Keratinocyte (primary cell): ENCODE results near the gene GRK5. TPM values are rescaled to one million over a fixed set of nuclear protein-coding genes. Genes with fewer than 3 reads are reported as not detected.

Source experiments
- DNase-seq: peaks from one replicate; pipeline ENCODE4 v3.0.0-alpha.2; 2011; ENCODE audit warnings: low read depth, missing footprints, low spot score
- FAIRE-seq: peaks from 2 replicates; lab custom pipeline; 2011; peaks lifted over from hg19 to GRCh38; lab: Jason Lieb, UNC
- H2AFZ ChIP-seq: 2 replicates; pipeline ENCODE4 v1.6.0; 2012; ENCODE audit warnings: low read length, control low read depth, inconsistent platforms; ENCODE audit not compliant: control insufficient read depth
- H3K27ac ChIP-seq: 2 replicates; pipeline ENCODE4 v1.5.1; 2011; ENCODE audit warnings: low read length; ENCODE audit not compliant: control insufficient read depth, insufficient read depth
- H3K27me3 ChIP-seq: 3 replicates; pipeline ENCODE4 v1.6.0; 2011; ENCODE audit warnings: low read length; ENCODE audit not compliant: control insufficient read depth, insufficient read depth; ENCODE audit errors: extremely low read depth
- H3K36me3 ChIP-seq, 2 experiments: 2 replicates in 1 of 2; 3 replicates in 1 of 2; pipeline ENCODE4 v1.5.1; 2011; ENCODE audit warnings: low read length in 2 of 2, mild to moderate bottlenecking in 1 of 2; ENCODE audit not compliant: control insufficient read depth in 2 of 2, insufficient read depth in 2 of 2; ENCODE audit errors: extremely low read depth in 1 of 2
- H3K4me1 ChIP-seq: 3 replicates; pipeline ENCODE4 v1.5.1; 2011; ENCODE audit warnings: low read length; ENCODE audit not compliant: control insufficient read depth, insufficient read depth; ENCODE audit errors: extremely low read depth
- H3K4me2 ChIP-seq: 3 replicates; pipeline ENCODE4 v1.6.0; 2011; ENCODE audit warnings: low read depth, low read length; ENCODE audit not compliant: control insufficient read depth, insufficient read depth; ENCODE audit errors: extremely low read depth
- H3K4me3 ChIP-seq, 3 experiments: fragments of 200-600 bp in 1 of 3; sonication (generic) in 1 of 3; 2 replicates in 2 of 3; 3 replicates in 1 of 3; pipeline ENCODE4 v1.5.1; 2011 to 2016; ENCODE audit warnings: low read length in 3 of 3, mild to moderate bottlenecking in 3 of 3, control low read depth in 2 of 3, inconsistent platforms in 1 of 3, low read depth in 1 of 3, mixed read lengths in 1 of 3, mixed run types in 1 of 3, moderate library complexity in 1 of 3; ENCODE audit not compliant: control insufficient read depth in 2 of 3, insufficient read depth in 2 of 3; ENCODE audit errors: extremely low read depth in 1 of 3
- H3K79me2 ChIP-seq: 2 replicates; pipeline ENCODE4 v1.6.0; 2012; ENCODE audit warnings: low read length; ENCODE audit not compliant: control insufficient read depth, insufficient read depth
- H3K9ac ChIP-seq: 3 replicates; pipeline ENCODE4 v1.6.0; 2011; ENCODE audit warnings: low read length; ENCODE audit not compliant: control insufficient read depth, insufficient read depth; ENCODE audit errors: extremely low read depth
- H3K9me1 ChIP-seq: 3 replicates; pipeline ENCODE4 v1.6.0; 2011; ENCODE audit warnings: low read length; ENCODE audit not compliant: control insufficient read depth, insufficient read depth; ENCODE audit errors: extremely low read depth
- H3K9me3 ChIP-seq: 2 replicates; pipeline ENCODE4 v1.5.1; 2012; ENCODE audit warnings: low read depth, low read length; ENCODE audit not compliant: control insufficient read depth
- H4K20me1 ChIP-seq: 3 replicates; pipeline ENCODE4 v1.6.0; 2011; ENCODE audit warnings: low read length; ENCODE audit not compliant: control insufficient read depth, insufficient read depth; ENCODE audit errors: extremely low read depth
- CTCF ChIP-seq, 3 experiments: IDR thresholded peaks in 1 of 3; conservative IDR thresholded peaks in 1 of 3; optimal IDR thresholded peaks in 1 of 3; 2 replicates in 2 of 3; 3 replicates in 1 of 3; pipeline versions ENCODE3 to v1.5.1; 2011; ENCODE audit warnings: low read length in 3 of 3, mild to moderate bottlenecking in 3 of 3, moderate library complexity in 2 of 3, control low read depth in 1 of 3, inconsistent platforms in 1 of 3; ENCODE audit not compliant: insufficient read depth in 2 of 3; ENCODE audit errors: extremely low read depth in 1 of 3
- EZH2 ChIP-seq: IDR thresholded peaks from one replicate; pipeline ENCODE4 v1.6.1; 2012; ENCODE audit warnings: inconsistent platforms, mild to moderate bottlenecking, low read length, moderate library complexity
- dilution Hi-C: fragments of 300-500 bp; cut with MboI; formaldehyde crosslinking; loops from one replicate; pipeline ENCODE4 v1.7.0; 2020; ENCODE audit warnings: low sequenced_read_pairs; ENCODE audit not compliant: extremely low pct_ligation_motif_present
- polyA plus RNA-seq, 5 experiments: library from polyadenylated mRNA; depleted of rRNA in 3 of 5; stranded (reverse) in 3 of 5; stranded (forward) in 1 of 5; unstranded in 1 of 5; fragments of >200 nt; gene quantifications; 1 replicate in 1 of 5; 2 replicates in 3 of 5; 3 replicates in 1 of 5; pipeline versions ENCODE4 v1.2.1 to v1.2.3, GENCODE V29; 2011 to 2012; ENCODE audit warnings: missing spikeins in 2 of 5, low read depth in 1 of 5, low replicate concordance in 1 of 5

Gene GRK5
- polyA plus RNA-seq, 1 donor (not counting 4 experiments of a cell fraction or from before 2014, with no cell fraction given): 7.6 TPM

GRCh38 chr10:119327096-119327745 lies 119.8 kb downstream of the GRK5 start:
- Histone ChIP-seq H3K27me3 (no peaks in the 10 kb centered on the region), H2AFZ (no peak overlapping the region), H3K79me2 (no peaks in the 10 kb centered on the region), H3K36me3 (no peaks in the 10 kb centered on the region), H3K4me2 (no peak overlapping the region), H3K4me3 (no peak overlapping the region), H3K9me3 (no peaks in the 10 kb centered on the region), H3K27ac (no peak overlapping the region), H3K9me1 (peaks cover 2% of the 10 kb centered on the region), H3K9ac (no peak overlapping the region), H3K4me1 (peaks cover 10% of the 10 kb centered on the region), H4K20me1 (no peaks in the 10 kb centered on the region)
- no peak for DNase-seq
- no peak for TF ChIP-seq CTCF (optimal IDR thresholded peaks at IDR 0.05 in 1 of 3, IDR thresholded peaks at IDR 0.05 in 1 of 3, conservative IDR thresholded peaks at IDR 0.05 in 1 of 3; ENCODE audit: extremely low read depth in 1 of 3, insufficient read depth in 2 of 3, low read length in 3 of 3)
- TF ChIP-seq EZH2: no peak
- dilution Hi-C loops: no loop called here
- no peak for FAIRE-seq

GRCh38 chr10:119328223-119328622 lies 120.9 kb downstream of the GRK5 start:
- no peaks in the 10 kb centered on the region for H3K9me3 ChIP-seq
- H3K9me1 ChIP-seq: peaks cover 2% of the 10 kb centered on the region
- DNase-seq (no peak), FAIRE-seq (no peak)
- H2AFZ ChIP-seq: no peak overlapping the region
- dilution Hi-C loops: no loop called here
- no peaks in the 10 kb centered on the region for H4K20me1 ChIP-seq
- no peaks in the 10 kb centered on the region for H3K79me2 ChIP-seq
- H3K27ac ChIP-seq: no peak overlapping the region
- H3K36me3 ChIP-seq: no peaks in the 10 kb centered on the region
- no peaks in the 10 kb centered on the region for H3K27me3 ChIP-seq
- no peak overlapping the region for H3K4me3 ChIP-seq
- H3K4me2 ChIP-seq: no peak overlapping the region
- TF ChIP-seq EZH2: no peak
- TF ChIP-seq CTCF (optimal IDR thresholded peaks at IDR 0.05 in 1 of 3, IDR thresholded peaks at IDR 0.05 in 1 of 3, conservative IDR thresholded peaks at IDR 0.05 in 1 of 3; ENCODE audit: extremely low read depth in 1 of 3, insufficient read depth in 2 of 3, low read length in 3 of 3): no peak
- H3K9ac ChIP-seq: no peak overlapping the region
- H3K4me1 ChIP-seq: peaks cover 12% of the 10 kb centered on the region
